Body of pancreas (tissue), 4 donors: ENCODE results near the gene RING1.

Experiments
- CTCF ChIP-seq, 7 experiments: fragments of 450-650 bp in 4 of 7; fragments of 200-600 bp in 3 of 7; sonication (generic) in 3 of 7; IDR thresholded peaks; one replicate each; pipeline ENCODE4 v1.5.1; 2016 to 2019; ENCODE audit warnings: antibody characterized with exemption in 7 of 7
- POLR2A ChIP-seq, 3 donors: fragments of 450-650 bp; IDR thresholded peaks; one replicate each; pipeline ENCODE4 v1.6.1; 2016; ENCODE audit warnings: antibody characterized with exemption in 3 of 3, mild to moderate bottlenecking in 2 of 3

DNA sequence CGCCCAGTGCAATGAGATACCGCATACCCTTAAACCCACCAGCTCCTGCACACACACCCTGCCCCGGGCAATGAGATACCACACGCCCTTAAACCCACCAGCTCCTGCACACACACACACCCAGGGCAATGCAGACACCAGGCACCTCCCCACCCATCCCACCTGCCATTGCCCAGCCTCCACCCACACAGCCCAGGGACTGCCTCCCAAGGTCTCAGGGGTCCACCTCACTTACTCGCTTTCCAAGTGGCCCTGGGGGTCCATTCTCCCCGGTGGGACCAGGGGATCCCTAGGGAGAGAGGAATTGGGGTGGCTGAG lies 40.1 kb upstream of the RING1 start:
- TF ChIP-seq POLR2A (IDR thresholded peaks at IDR 0.05) (no peak), CTCF (IDR thresholded peaks at IDR 0.05) (no peak)
